Gastroesophageal sphincter (tissue), 4 donors: Measurements from ENCODE around the gene SSRP1. TPM values are rescaled to one million over a fixed set of nuclear protein-coding genes. Genes with fewer than 3 reads are reported as not detected.

Source experiments
- ATAC-seq: fragments of 150-250 bp; one replicate; pipeline ENCODE4 v1.9.1; 2016; ENCODE audit warnings: mild to moderate bottlenecking, moderate library complexity
- H3K27ac ChIP-seq, 4 donors: fragments of 200-600 bp; sonication (generic) in 3 of 4; 1 replicate in 3 of 4; 2 replicates in 1 of 4; pipeline ENCODE4 v1.5.1; 2016 to 2019
- H3K27me3 ChIP-seq: fragments of 200-600 bp; sonication (generic); one replicate; pipeline ENCODE4 v1.5.1; 2019
- H3K36me3 ChIP-seq, 2 donors: fragments of 200-600 bp; sonication (generic); one replicate each; pipeline ENCODE4 v1.5.1; 2019; ENCODE audit warnings: control low read depth in 1 of 2
- H3K4me1 ChIP-seq, 3 donors: fragments of 200-600 bp; sonication (generic); 1 replicate in 2 of 3; 2 replicates in 1 of 3; pipeline ENCODE4 v1.5.1; 2016 to 2019; ENCODE audit warnings: control low read depth in 2 of 3
- H3K4me3 ChIP-seq, 2 donors: fragments of 200-600 bp; sonication (generic); one replicate each; pipeline ENCODE4 v1.5.1; 2019; ENCODE audit warnings: mild to moderate bottlenecking in 1 of 2, moderate library complexity in 1 of 2
- H3K9me3 ChIP-seq, 3 donors: fragments of 200-600 bp; sonication (generic); one replicate each; pipeline ENCODE4 v1.5.1; 2017 to 2019; ENCODE audit warnings: control low read depth in 2 of 3
- CTCF ChIP-seq, 4 experiments: fragments of 200-600 bp in 2 of 4; fragments of 450-650 bp in 2 of 4; sonication (generic) in 1 of 4; IDR thresholded peaks; one replicate each; pipeline ENCODE4 v1.5.1; 2017 to 2019; ENCODE audit warnings: antibody characterized with exemption in 4 of 4, mild to moderate bottlenecking in 2 of 4, moderate library complexity in 2 of 4
- EP300 ChIP-seq: sonication (generic); formaldehyde crosslinking; IDR thresholded peaks from one replicate; pipeline ENCODE4 v1.6.1; 2017; ENCODE audit warnings: antibody characterized with exemption, mild to moderate bottlenecking
- POLR2A ChIP-seq, 2 donors: fragments of 450-650 bp; IDR thresholded peaks; one replicate each; pipeline ENCODE4 v1.6.1; 2017; ENCODE audit warnings: antibody characterized with exemption in 2 of 2, mild to moderate bottlenecking in 2 of 2, moderate library complexity in 1 of 2
- POLR2AphosphoS5 ChIP-seq: sonication (generic); formaldehyde crosslinking; IDR thresholded peaks from one replicate; pipeline ENCODE4 v1.6.1; 2017; ENCODE audit warnings: antibody characterized with exemption
- WGBS, 2 donors: methylation state at CpG; one replicate each; pipeline ENCODE4 v1.1.5; 2018; ENCODE audit warnings: low coverage in 1 of 2; 5-methylcytosine and 5-hydroxymethylcytosine counted together
- total RNA-seq, 4 donors: library from RNA; depleted of rRNA; stranded (reverse); fragments of >200 nt; gene quantifications; one replicate each; pipeline ENCODE4 v1.1.0, GENCODE V29; 2016

The SSRP1 gene
- total RNA-seq, 4 donors from 2014 or later, result 66.0 to 101 (median 79.8) TPM

GRCh38 chr11:57310091-57310490 lies 25.6 kb downstream of the SSRP1 start:
- 69% methylated on average over 2 to 4 of the region's 6 CpGs for WGBS, 2 donors
- H3K36me3 ChIP-seq, result peaks cover 0 to 71% of the 10 kb centered on the region in 2 donors
- TF ChIP-seq CTCF (IDR thresholded peaks at IDR 0.05) (no peak), POLR2AphosphoS5 (no peak), POLR2A (IDR thresholded peaks at IDR 0.05) (no peak), EP300 (no peak)
- peak overlapping the region in 3 of 4 donors; percentile 88 to 96 (median 91) for H3K27ac ChIP-seq
- H3K4me1 ChIP-seq, result peaks cover 8 to 100% (median 76%) of the 10 kb centered on the region in 3 donors
- no peaks in the 10 kb centered on the region for H3K9me3 ChIP-seq
- H3K27me3 ChIP-seq, result no peaks in the 10 kb centered on the region
- H3K4me3 ChIP-seq, result peak overlapping the region in 1 of 2 donors; percentile 58
- no peak for ATAC-seq

- Histone ChIP-seq H3K27me3 (no peaks in the 10 kb centered on the region), H3K27ac (peak overlapping the region in 3 of 4 donors; percentile 88 to 96 (median 91)), H3K36me3 (peaks cover 0 to 63% of the 10 kb centered on the region in 2 donors), H3K4me3 (no peak overlapping the region), H3K9me3 (no peaks in the 10 kb centered on the region), H3K4me1 (peaks cover 8 to 100% (median 76%) of the 10 kb centered on the region in 3 donors)
- ATAC-seq, result no peak
- TF ChIP-seq POLR2A (IDR thresholded peaks at IDR 0.05) (no peak), EP300 (no peak), CTCF (IDR thresholded peaks at IDR 0.05) (no peak), POLR2AphosphoS5 (peak; percentile 12)
- 87 to 88% methylated on average over 6 to 16 of the region's 24 CpGs for WGBS, 2 donors
Measured at GRCh38 chr11:57309106-57310059, 26.3 kb downstream of the SSRP1 start.

GRCh38 chr11:57308426-57309060 lies 27.1 kb downstream of the SSRP1 start:
- Histone ChIP-seq H3K27me3 (no peaks in the 10 kb centered on the region), H3K4me3 (no peak overlapping the region), H3K9me3 (no peaks in the 10 kb centered on the region), H3K27ac (peak overlapping the region in 3 of 4 donors; percentile 40 to 88 (median 42)), H3K4me1 (peaks cover 8 to 100% (median 72%) of the 10 kb centered on the region in 3 donors), H3K36me3 (peaks cover 0 to 58% of the 10 kb centered on the region in 2 donors)
- no peak for ATAC-seq
- 95 to 97% methylated on average over 3 to 7 of the region's 10 CpGs for WGBS, 2 donors
- TF ChIP-seq EP300 (no peak), CTCF (IDR thresholded peaks at IDR 0.05) (no peak), POLR2AphosphoS5 (no peak), POLR2A (IDR thresholded peaks at IDR 0.05) (no peak)

GRCh38 chr11:57307666-57308270 lies 27.9 kb downstream of the SSRP1 start:
- no peak for ATAC-seq
- Histone ChIP-seq H3K4me1 (peaks cover 8 to 96% (median 64%) of the 10 kb centered on the region in 3 donors), H3K9me3 (no peaks in the 10 kb centered on the region), H3K4me3 (no peak overlapping the region), H3K27ac (peak overlapping the region in 1 of 4 donors; percentile 4), H3K27me3 (no peaks in the 10 kb centered on the region), H3K36me3 (peaks cover 0 to 58% of the 10 kb centered on the region in 2 donors)
- TF ChIP-seq POLR2AphosphoS5 (no peak), CTCF (IDR thresholded peaks at IDR 0.05) (no peak), EP300 (no peak), POLR2A (IDR thresholded peaks at IDR 0.05) (no peak)
- 65 to 81% methylated on average over 2 to 7 of the region's 7 CpGs for WGBS, 2 donors
